Measurements from ENCODE around the gene RPS17.
"Not testable (repeated sequence)": the region's sequence is repeated elsewhere in the genome, so short reads cannot be mapped to it uniquely, and the experiment has no call there.

DNA sequence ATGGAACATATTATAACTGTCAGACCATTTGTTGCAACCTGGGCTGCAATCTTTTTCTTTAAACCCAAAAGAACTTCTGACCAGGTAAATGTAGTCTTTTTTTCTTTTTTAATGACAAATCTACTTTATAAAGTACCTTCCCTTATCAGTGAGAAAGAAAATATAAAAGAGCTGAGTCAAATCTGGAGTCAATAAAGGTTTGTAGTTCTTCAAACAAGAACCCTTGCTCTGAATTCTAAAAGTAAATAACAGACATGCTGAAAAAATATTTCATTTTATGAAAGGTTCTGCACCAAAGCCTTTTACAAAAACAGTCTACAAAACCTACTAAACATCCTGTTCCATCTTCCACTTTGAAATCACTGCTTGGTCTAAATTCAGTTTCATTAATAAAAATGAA lies 42.3 kb downstream of the RPS17 start:
- TF ChIP-seq, protein P1, sequence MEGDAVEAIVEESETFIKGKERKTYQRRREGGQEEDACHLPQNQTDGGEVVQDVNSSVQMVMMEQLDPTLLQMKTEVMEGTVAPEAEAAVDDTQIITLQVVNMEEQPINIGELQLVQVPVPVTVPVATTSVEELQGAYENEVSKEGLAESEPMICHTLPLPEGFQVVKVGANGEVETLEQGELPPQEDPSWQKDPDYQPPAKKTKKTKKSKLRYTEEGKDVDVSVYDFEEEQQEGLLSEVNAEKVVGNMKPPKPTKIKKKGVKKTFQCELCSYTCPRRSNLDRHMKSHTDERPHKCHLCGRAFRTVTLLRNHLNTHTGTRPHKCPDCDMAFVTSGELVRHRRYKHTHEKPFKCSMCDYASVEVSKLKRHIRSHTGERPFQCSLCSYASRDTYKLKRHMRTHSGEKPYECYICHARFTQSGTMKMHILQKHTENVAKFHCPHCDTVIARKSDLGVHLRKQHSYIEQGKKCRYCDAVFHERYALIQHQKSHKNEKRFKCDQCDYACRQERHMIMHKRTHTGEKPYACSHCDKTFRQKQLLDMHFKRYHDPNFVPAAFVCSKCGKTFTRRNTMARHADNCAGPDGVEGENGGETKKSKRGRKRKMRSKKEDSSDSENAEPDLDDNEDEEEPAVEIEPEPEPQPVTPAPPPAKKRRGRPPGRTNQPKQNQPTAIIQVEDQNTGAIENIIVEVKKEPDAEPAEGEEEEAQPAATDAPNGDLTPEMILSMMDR (IDR thresholded peaks at IDR 0.05): not testable (repeated sequence)
- not testable (repeated sequence) for TF ChIP-seq POLR2A (IDR thresholded peaks at IDR 0.05)

All from esophagus squamous epithelium (tissue), 4 donors.